ENCODE measurements around the gene SH2D3C. TPM values are rescaled to one million over a fixed set of nuclear protein-coding genes. Genes with fewer than 3 reads are reported as not detected.

The SH2D3C gene
- total and polyA plus RNA-seq, 9 of the 15 experiments (the other 6 are each of a cell fraction or from before 2014, with no cell fraction given), result 0.03 to 1.2 (median 0.22) TPM; not detected in 1

- no peaks in the 10 kb centered on the region for H3K27me3 ChIP-seq (ENCODE audit: control insufficient read depth in 2 of 2, insufficient read depth in 2 of 2, low read length in 2 of 2)
- no TSS peak for BruUV-seq (replicated peaks)
- H3K9me1 ChIP-seq (ENCODE audit: control insufficient read depth, insufficient read depth, low read length), result peaks cover 2% of the 10 kb centered on the region
- no peak overlapping the region for H3K27ac ChIP-seq (ENCODE audit: extremely low read depth, low read depth, low read length)
- H3K79me2 ChIP-seq (ENCODE audit: control insufficient read depth, insufficient read depth, low read length), result no peaks in the 10 kb centered on the region
- H3K4me2 ChIP-seq (ENCODE audit: insufficient read depth, low read length), result no peak overlapping the region
- H3K4me3 ChIP-seq, result no peak overlapping the region
- peak overlapping the region in 1 of 2 experiments; percentile 61; a peak in 2 of 4 replicates for H3K9ac ChIP-seq (ENCODE audit: insufficient read depth in 1 of 2, low read depth in 2 of 2, low read length in 2 of 2)
- ChIA-PET POLR2A (interaction anchor here (0.6 to 0.7 kb wide), 5 partner anchors 9 to 559 kb away, joined by 3 to 4 read pairs (median 3); no protein-coding TSS in a partner anchor), CTCF (ENCODE audit: low intra/inter-chr PET ratio) (interaction anchor here (0.6 kb wide), 1 partner anchor 10 kb away, joined by 3 read pairs; the partner anchor contains the start of gene FPGS)
- H4K20me1 ChIP-seq (replicated peaks; ENCODE audit: control insufficient read depth, insufficient read depth, low read length), result peaks cover 7% of the 10 kb centered on the region
- peaks cover 12 to 47% of the 10 kb centered on the region in 2 experiments for H3K4me1 ChIP-seq (replicated peaks in 1 of 2; ENCODE audit: control insufficient read depth in 2 of 2, insufficient read depth in 2 of 2, low read length in 2 of 2)
- ATAC-seq, result no peak
- intact Hi-C loops (cut with micrococcal nuclease), result no loop called here
- WGBS (ENCODE audit: insufficient coverage, low coverage, missing lambda C conversion rate), result 95% methylated on average over 17 of the region's 19 CpGs
- TF ChIP-seq ZNF239 (CRISPR knock-in tag; IDR thresholded peaks at IDR 0.05) (no peak), ZBTB7A (IDR thresholded peaks at IDR 0.05; ENCODE audit: borderline replicate concordance, control insufficient read depth, low read depth, low read length) (no peak), SREBF1 (IDR thresholded peaks at IDR 0.05; ENCODE audit: borderline replicate concordance, low read depth, low read length) (no peak), RBM17 (IDR thresholded peaks at IDR 0.05; ENCODE audit: borderline replicate concordance, low read depth, low read length) (no peak), MCM2 (IDR thresholded peaks at IDR 0.05; ENCODE audit: low read depth) (no peak), JUND (IDR thresholded peaks at IDR 0.05; ENCODE audit: borderline replicate concordance, low read depth, low read length) (no peak), JUND (tag; IDR thresholded peaks at IDR 0.05; ENCODE audit: borderline replicate concordance, low read depth, low read length) (no peak), ZNF232 (CRISPR knock-in tag; IDR thresholded peaks at IDR 0.05) (no peak), EP300 (IDR thresholded peaks at IDR 0.05; ENCODE audit: low read length) (no peak), ZNF274 (IDR thresholded peaks at IDR 0.05; ENCODE audit: borderline replicate concordance, low read depth, low read length) (no peak), ZNF143 (CRISPR knock-in tag; IDR thresholded peaks at IDR 0.05) (no peak), ZNF518B (CRISPR knock-in tag; IDR thresholded peaks at IDR 0.05) (no peak), ZFP36 (IDR thresholded peaks at IDR 0.05; ENCODE audit: low read depth, low read length, partially characterized antibody) (no peak), MYC (IDR thresholded peaks at IDR 0.05; ENCODE audit: low read depth, low read length) (no peak), MYC (CRISPR knock-in tag; IDR thresholded peaks at IDR 0.05; ENCODE audit: borderline replicate concordance, low read depth) (no peak), FOXJ2 (tag; IDR thresholded peaks at IDR 0.05) (no peak), TEAD4 (IDR thresholded peaks at IDR 0.05; ENCODE audit: low read length) (no peak), TEAD4 (CRISPR knock-in tag; IDR thresholded peaks at IDR 0.05; ENCODE audit: borderline replicate concordance) (no peak)
- TF ChIP-seq, protein P1, sequence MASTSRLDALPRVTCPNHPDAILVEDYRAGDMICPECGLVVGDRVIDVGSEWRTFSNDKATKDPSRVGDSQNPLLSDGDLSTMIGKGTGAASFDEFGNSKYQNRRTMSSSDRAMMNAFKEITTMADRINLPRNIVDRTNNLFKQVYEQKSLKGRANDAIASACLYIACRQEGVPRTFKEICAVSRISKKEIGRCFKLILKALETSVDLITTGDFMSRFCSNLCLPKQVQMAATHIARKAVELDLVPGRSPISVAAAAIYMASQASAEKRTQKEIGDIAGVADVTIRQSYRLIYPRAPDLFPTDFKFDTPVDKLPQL (IDR thresholded peaks at IDR 0.05; ENCODE audit: extremely low read depth, insufficient read length), result no peak
- H2AFZ ChIP-seq (ENCODE audit: low read depth, low read length), result no peak overlapping the region
- no peak for DNase-seq (ENCODE audit: extremely low read depth in 1 of 4, low spot score in 3 of 4)
- no peak for FAIRE-seq
- peaks cover 61% of the 10 kb centered on the region for H3K36me3 ChIP-seq (ENCODE audit: control insufficient read depth, insufficient read depth, low read length)
- H3K9me3 ChIP-seq (replicated peaks; ENCODE audit: control insufficient read depth, insufficient read depth, low read depth, low read length), result no peaks in the 10 kb centered on the region
- in situ Hi-C loops (cut with MboI), result no loop called here
Observed at GRCh38 chr9:127812936-127813675, 34.6 kb upstream of the SH2D3C start.

Measured in K562 (cell line).